HG03097 (cell line): ENCODE data around the gene MFNG.

Experiments used
- ATAC-seq: cut with Tn5 transposase; IDR thresholded peaks from one replicate; pipeline ENCODE4 v1.9.1; 2021; ENCODE audit not compliant: unreplicated experiment, low FRiP score

The MFNG gene

GRCh38 chr22:37514526-37515051, 28.4 kb upstream of the MFNG start:
- ATAC-seq: no peak

- ATAC-seq: no peak
Measured at GRCh38 chr22:37511395-37512104, 25.4 kb upstream of the MFNG start.

- no peak for ATAC-seq
Measured at GRCh38 chr22:37510091-37510490, 23.9 kb upstream of the MFNG start.

GRCh38 chr22:37509059-37509860, 23.1 kb upstream of the MFNG start:
- no peak for ATAC-seq

GRCh38 chr22:37508431-37508992, 22.3 kb upstream of the MFNG start:
- ATAC-seq: no peak

GRCh38 chr22:37507731-37508130, 21.5 kb upstream of the MFNG start:
- ATAC-seq: no peak

GRCh38 chr22:37505989-37506388, 19.8 kb upstream of the MFNG start:
- ATAC-seq: no peak

- ATAC-seq: no peak
Measured at GRCh38 chr22:37505565-37505964, 19.4 kb upstream of the MFNG start.

- no peak for ATAC-seq
Measured at GRCh38 chr22:37504964-37505363, 18.8 kb upstream of the MFNG start.

- ATAC-seq: no peak
Measured at GRCh38 chr22:37503850-37504249, 17.7 kb upstream of the MFNG start.

- ATAC-seq: no peak
Measured at GRCh38 chr22:37503183-37503683, 17.0 kb upstream of the MFNG start.

GRCh38 chr22:37502342-37503182, 16.4 kb upstream of the MFNG start:
- ATAC-seq: no peak

GRCh38 chr22:37501610-37502341, 15.6 kb upstream of the MFNG start:
- no peak for ATAC-seq

GRCh38 chr22:37500745-37501609, 14.8 kb upstream of the MFNG start:
- ATAC-seq: no peak

GRCh38 chr22:37499789-37500540, 13.8 kb upstream of the MFNG start:
- no peak for ATAC-seq

GRCh38 chr22:37499027-37499707, 13.0 kb upstream of the MFNG start:
- no peak for ATAC-seq

GRCh38 chr22:37498289-37498909, 12.2 kb upstream of the MFNG start:
- ATAC-seq: no peak
